Stomach (tissue), 9 donors: ENCODE data around the gene TMEM40. TPM values are rescaled to one million over a fixed set of nuclear protein-coding genes. Genes with fewer than 3 reads are reported as not detected.

ENCODE experiments used
- DNase-seq, 2 donors: peaks; one replicate each; pipeline versions ENCODE4 v3.0.0 to v3.0.0-alpha.2; 2013 to 2019
- H3K27ac ChIP-seq, 5 donors: fragments of 200-600 bp in 4 of 5; sonication (generic) in 4 of 5; one replicate each; pipeline ENCODE4 v1.5.1; 2013 to 2019; ENCODE audit warnings: mild to moderate bottlenecking in 1 of 5, moderate library complexity in 1 of 5
- H3K27me3 ChIP-seq, 3 donors: fragments of 200-600 bp; sonication (generic); one replicate each; pipeline ENCODE4 v1.5.1; 2017 to 2019; ENCODE audit warnings: mixed run types in 1 of 3
- H3K36me3 ChIP-seq, 4 donors: fragments of 200-600 bp; sonication (generic); 1 replicate in 3 of 4; 2 replicates in 1 of 4; pipeline ENCODE4 v1.5.1; 2016 to 2019
- H3K4me1 ChIP-seq, 4 donors: fragments of 200-600 bp; sonication (generic); one replicate each; pipeline ENCODE4 v1.5.1; 2016 to 2019
- H3K4me3 ChIP-seq, 4 donors: fragments of 200-600 bp; sonication (generic) in 3 of 4; one replicate each; pipeline ENCODE4 v1.5.1; 2016 to 2019; ENCODE audit warnings: mild to moderate bottlenecking in 1 of 4
- H3K9me3 ChIP-seq, 4 donors: fragments of 200-600 bp; sonication (generic); one replicate each; pipeline ENCODE4 v1.5.1; 2016 to 2019
- EP300 ChIP-seq: sonication (generic); formaldehyde crosslinking; IDR thresholded peaks from one replicate; pipeline ENCODE4 v1.6.1; 2017; ENCODE audit warnings: antibody characterized with exemption
- POLR2A ChIP-seq, 4 donors: fragments of 450-650 bp; IDR thresholded peaks; one replicate each; pipeline ENCODE4 v1.6.1; 2016; ENCODE audit warnings: antibody characterized with exemption in 4 of 4, control low read depth in 2 of 4, mild to moderate bottlenecking in 1 of 4, moderate library complexity in 1 of 4
- POLR2AphosphoS5 ChIP-seq, 3 donors: sonication (generic); formaldehyde crosslinking; IDR thresholded peaks; one replicate each; pipeline ENCODE4 v1.6.1; 2016; ENCODE audit warnings: antibody characterized with exemption in 3 of 3
- WGBS, 5 donors: extraction: QIAGEN DNeasy Blood & Tissue Kit in 3 of 5; methylation state at CpG; one replicate each; pipeline versions ENCODE4 v1.1.5 to v1.1.7; 2013 to 2018; 5-methylcytosine and 5-hydroxymethylcytosine counted together
- intact Hi-C: fragments of 100-400 bp; cut with DNase I; formaldehyde crosslinking; loops from one replicate; pipeline ENCODE4 v1.15.1; 2023; ENCODE audit warnings: low total_unique reads
- polyA plus RNA-seq, 3 donors: library from polyadenylated mRNA; stranded (reverse); fragments of 200-250 nt; gene quantifications; one replicate each; pipeline ENCODE4 v1.2.3, GENCODE V29; 2013
- total RNA-seq, 5 donors: library from RNA; depleted of rRNA; stranded (reverse); fragments of >200 nt; gene quantifications; one replicate each; pipeline versions ENCODE4 v1.1.0 to v1.2.3, GENCODE V29; 2014 to 2016
- TF ChIP-seq, protein P1 (sequence below), 7 experiments: fragments of 450-650 bp in 4 of 7; fragments of 200-600 bp in 3 of 7; sonication (generic) in 3 of 7; IDR thresholded peaks; one replicate each; pipeline ENCODE4 v1.5.1; 2016 to 2019; ENCODE audit warnings: antibody characterized with exemption in 7 of 7, control low read depth in 2 of 7, mild to moderate bottlenecking in 1 of 7
- donor health status: healthy with polysubstance abuse.
- donor health status: Bipolar disorder and iron deficiency.
- donor health status: healthy.

The TMEM40 gene
- total and polyA plus RNA-seq, 8 donors = 141 TPM; not detected in 7

DNA sequence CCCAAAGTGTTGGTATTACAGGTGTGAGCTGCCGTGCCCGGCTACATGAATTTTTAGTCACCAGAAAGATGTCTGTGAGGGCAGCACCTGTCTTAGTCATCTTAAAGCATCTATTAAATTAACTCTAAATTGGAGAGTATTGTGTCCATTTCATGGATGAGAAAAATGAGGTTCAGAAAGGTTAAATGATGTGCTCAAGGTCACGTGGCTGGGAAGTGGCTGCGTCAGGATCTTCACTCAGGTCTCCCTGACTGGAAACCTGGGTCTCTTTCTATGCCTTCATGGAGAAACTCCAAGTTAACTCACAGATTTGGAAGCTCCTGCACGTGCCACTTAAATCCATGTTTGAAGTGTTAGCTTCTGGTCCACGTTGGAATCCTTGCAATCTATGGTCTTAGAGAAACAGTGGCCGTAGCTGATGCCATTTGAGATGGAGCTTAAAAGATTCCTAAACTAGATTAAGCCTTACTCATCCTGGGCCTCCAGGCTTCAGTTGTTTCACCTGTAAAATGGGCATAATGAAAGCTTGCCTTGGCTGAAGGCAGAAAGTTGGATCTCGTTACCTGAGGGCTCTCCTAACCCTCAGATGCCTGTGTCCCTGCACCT lies 5.2 kb upstream of the TMEM40 start:
- DNase-seq = no peak
- Histone ChIP-seq H3K27ac (no peak overlapping the region), H3K4me1 (no peaks in the 10 kb centered on the region), H3K27me3 (no peaks in the 10 kb centered on the region), H3K9me3 (no peaks in the 10 kb centered on the region), H3K4me3 (no peak overlapping the region), H3K36me3 (no peaks in the 10 kb centered on the region)
- 77 to 90% (median 83%) methylated on average over 8 of the region's 8 CpGs for WGBS, 5 donors
- intact Hi-C loops = no loop called here
- TF ChIP-seq, protein P1, sequence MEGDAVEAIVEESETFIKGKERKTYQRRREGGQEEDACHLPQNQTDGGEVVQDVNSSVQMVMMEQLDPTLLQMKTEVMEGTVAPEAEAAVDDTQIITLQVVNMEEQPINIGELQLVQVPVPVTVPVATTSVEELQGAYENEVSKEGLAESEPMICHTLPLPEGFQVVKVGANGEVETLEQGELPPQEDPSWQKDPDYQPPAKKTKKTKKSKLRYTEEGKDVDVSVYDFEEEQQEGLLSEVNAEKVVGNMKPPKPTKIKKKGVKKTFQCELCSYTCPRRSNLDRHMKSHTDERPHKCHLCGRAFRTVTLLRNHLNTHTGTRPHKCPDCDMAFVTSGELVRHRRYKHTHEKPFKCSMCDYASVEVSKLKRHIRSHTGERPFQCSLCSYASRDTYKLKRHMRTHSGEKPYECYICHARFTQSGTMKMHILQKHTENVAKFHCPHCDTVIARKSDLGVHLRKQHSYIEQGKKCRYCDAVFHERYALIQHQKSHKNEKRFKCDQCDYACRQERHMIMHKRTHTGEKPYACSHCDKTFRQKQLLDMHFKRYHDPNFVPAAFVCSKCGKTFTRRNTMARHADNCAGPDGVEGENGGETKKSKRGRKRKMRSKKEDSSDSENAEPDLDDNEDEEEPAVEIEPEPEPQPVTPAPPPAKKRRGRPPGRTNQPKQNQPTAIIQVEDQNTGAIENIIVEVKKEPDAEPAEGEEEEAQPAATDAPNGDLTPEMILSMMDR (IDR thresholded peaks at IDR 0.05) = no peak
- TF ChIP-seq POLR2AphosphoS5 (IDR thresholded peaks at IDR 0.05) (no peak), POLR2A (IDR thresholded peaks at IDR 0.05) (no peak), EP300 (no peak)

DNA sequence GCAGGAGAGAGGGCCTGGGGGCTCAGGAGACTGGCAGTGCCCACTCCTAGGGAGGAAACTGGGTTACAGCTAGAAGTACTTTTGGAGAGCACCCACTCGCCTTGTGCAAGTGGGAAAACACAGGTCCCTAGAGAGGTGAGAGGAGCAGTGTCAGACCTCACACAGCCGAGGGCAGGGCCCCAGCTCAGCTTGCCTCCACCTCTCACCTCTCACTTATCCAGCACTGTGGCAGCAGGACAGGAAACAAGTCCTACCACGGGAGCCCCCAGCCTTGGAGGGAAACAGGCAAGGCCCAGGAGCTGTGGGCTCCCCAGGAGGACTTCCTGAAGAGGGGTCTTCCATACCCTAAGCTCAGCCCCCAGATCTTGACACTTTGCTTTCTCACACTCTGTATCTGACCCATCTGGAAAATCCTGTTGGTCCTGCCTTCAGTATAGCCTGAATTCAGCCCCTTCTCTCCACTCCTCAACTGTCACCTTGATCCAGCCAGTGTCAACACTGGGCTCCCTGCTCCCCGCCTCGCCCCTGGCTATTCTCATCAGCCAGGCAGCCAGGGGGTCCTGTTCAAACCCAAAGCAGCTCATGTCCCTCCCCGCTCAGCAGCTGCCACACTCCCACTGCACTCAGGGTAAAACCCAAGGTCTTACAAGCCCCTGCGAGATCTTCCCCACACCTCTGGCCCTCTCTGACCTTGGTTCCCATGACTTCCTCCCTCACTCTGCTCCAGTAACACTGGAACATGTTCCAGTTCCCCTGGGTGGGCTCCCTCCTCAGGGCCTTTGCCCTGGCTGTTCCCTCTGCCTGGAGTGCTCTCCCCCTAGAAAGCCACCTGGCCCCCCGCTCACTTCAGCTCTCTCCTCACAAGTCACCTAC lies 870 bp upstream of the TMEM40 start:
- intact Hi-C loops = no loop called here
- Histone ChIP-seq H3K9me3 (no peaks in the 10 kb centered on the region), H3K4me1 (peaks cover 6 to 11% (median 9%) of the 10 kb centered on the region in 4 donors), H3K4me3 (no peak overlapping the region), H3K27me3 (no peaks in the 10 kb centered on the region), H3K27ac (no peak overlapping the region), H3K36me3 (no peaks in the 10 kb centered on the region)
- 73 to 85% (median 77%) methylated on average over 7 to 8 of the region's 8 CpGs for WGBS, 5 donors
- TF ChIP-seq POLR2A (IDR thresholded peaks at IDR 0.05) (no peak), EP300 (no peak), POLR2AphosphoS5 (IDR thresholded peaks at IDR 0.05) (no peak)
- TF ChIP-seq, protein P1 (IDR thresholded peaks at IDR 0.05) = no peak
- no peak for DNase-seq

DNA sequence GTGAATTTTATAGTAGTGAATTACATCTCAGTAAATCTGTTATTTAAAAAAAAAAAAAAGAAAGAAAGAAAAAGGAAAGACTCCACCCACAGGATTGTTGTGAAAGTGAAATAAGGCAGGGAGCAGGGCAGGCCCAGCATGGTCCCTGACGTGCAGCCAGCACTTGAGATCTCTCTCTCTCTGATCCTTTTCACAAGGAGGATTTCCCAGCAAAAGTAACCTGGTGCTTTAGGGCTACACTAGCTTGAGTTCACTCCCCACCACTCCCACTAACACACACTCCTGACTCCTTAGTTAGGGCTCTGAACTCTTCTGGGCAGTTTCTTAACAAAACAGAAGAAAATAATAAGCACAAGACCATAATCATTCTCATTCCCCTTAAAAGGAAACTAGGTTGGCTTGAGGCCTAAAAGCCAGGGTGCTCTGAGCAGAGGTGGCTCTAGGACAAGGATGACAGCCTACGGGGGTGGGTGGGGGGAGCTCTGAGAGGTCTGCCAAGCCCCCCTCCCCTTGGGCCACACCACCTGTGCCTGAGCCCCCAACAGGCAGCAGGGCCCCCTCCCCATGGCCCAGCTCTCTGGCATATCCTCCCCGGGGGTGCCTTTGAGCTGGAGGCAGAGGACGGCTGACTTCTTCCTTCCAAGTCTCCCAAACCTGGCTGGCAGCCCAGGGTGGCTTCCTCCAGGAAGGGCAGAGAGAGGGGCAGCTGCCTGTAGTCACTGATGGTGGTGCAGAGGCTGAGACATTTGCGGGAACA lies 856 bp downstream of the TMEM40 start:
- no peak for TF ChIP-seq POLR2AphosphoS5 (IDR thresholded peaks at IDR 0.05)
- TF ChIP-seq EP300 = no peak
- TF ChIP-seq, protein P1 (IDR thresholded peaks at IDR 0.05) = no peak
- no peak for TF ChIP-seq POLR2A (IDR thresholded peaks at IDR 0.05)
- peak; percentile 29 to 70 for DNase-seq
- Histone ChIP-seq H3K4me3 (no peak overlapping the region), H3K27ac (peak overlapping the region in 4 of 5 donors; percentile 50 to 77 (median 62)), H3K27me3 (no peaks in the 10 kb centered on the region), H3K9me3 (no peaks in the 10 kb centered on the region), H3K36me3 (no peaks in the 10 kb centered on the region), H3K4me1 (peaks cover 6 to 11% (median 9%) of the 10 kb centered on the region in 4 donors)
- intact Hi-C loops = no loop called here
- 23 to 35% (median 29%) methylated on average over 4 to 5 of the region's 5 CpGs for WGBS, 5 donors

DNA sequence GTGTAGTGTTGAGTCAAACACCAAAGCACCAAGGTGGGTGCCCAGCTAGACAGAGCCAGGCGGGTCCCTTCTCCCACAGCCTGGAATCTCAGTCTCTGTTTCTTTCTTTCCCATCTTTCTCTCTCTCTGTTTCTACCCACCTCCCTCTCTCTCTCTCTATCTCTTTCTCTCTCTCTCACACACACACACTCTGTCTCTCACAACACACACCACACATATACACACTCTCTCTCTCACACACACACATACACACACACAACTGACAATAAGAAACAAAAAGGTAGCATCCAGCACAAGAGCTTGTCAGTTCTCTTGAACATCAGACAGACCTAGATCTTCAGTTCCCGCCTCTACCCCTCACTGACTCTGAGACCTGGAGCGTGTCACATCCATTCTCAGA lies 2.4 kb downstream of the TMEM40 start:
- Histone ChIP-seq H3K4me1 (peaks cover 6 to 11% (median 9%) of the 10 kb centered on the region in 4 donors), H3K27ac (no peak overlapping the region), H3K27me3 (no peaks in the 10 kb centered on the region), H3K36me3 (no peaks in the 10 kb centered on the region), H3K9me3 (no peaks in the 10 kb centered on the region), H3K4me3 (no peak overlapping the region)
- WGBS, 5 donors = 89 to 99% (median 98%) methylated on average over 3 of the region's 3 CpGs
- intact Hi-C loops = no loop called here
- TF ChIP-seq EP300 (no peak), POLR2AphosphoS5 (IDR thresholded peaks at IDR 0.05) (no peak), POLR2A (IDR thresholded peaks at IDR 0.05) (no peak)
- TF ChIP-seq, protein P1 (IDR thresholded peaks at IDR 0.05) = no peak
- DNase-seq = no peak
